ENCODE data around the gene SND1.

GRCh38 chr7:127699853-127700252, 47.9 kb downstream of the SND1 start:
- TF ChIP-seq ESRRG (CRISPR knock-in tag; IDR thresholded peaks at IDR 0.05): no peak
- no peak for TF ChIP-seq CSRNP3 (CRISPR knock-in tag; IDR thresholded peaks at IDR 0.05)
- no peak for TF ChIP-seq CREB5 (CRISPR knock-in tag; IDR thresholded peaks at IDR 0.05; ENCODE audit: low read depth)
- no peak for TF ChIP-seq ARNTL (CRISPR knock-in tag; IDR thresholded peaks at IDR 0.05; ENCODE audit: borderline replicate concordance, low read depth)
- no peak for TF ChIP-seq ZFP30 (CRISPR knock-in tag; IDR thresholded peaks at IDR 0.05)
